GM23248 (cell line): ENCODE results near the gene ELF2.

Source experiments
- EZH2 ChIP-seq: fragments of 200-600 bp; sonication (generic); IDR thresholded peaks from 2 replicates; pipeline ENCODE4 v1.6.1; 2018; ENCODE audit warnings: antibody characterized with exemption, mild to moderate bottlenecking; ENCODE audit not compliant: insufficient read depth, poor library complexity, severe bottlenecking
- EZH2phosphoT487 ChIP-seq: fragments of 200-600 bp; sonication (generic); IDR thresholded peaks from 2 replicates; pipeline ENCODE4 v1.6.1; 2018; ENCODE audit warnings: antibody characterized with exemption, moderate library complexity, mild to moderate bottlenecking, low read depth; ENCODE audit not compliant: insufficient read depth

DNA sequence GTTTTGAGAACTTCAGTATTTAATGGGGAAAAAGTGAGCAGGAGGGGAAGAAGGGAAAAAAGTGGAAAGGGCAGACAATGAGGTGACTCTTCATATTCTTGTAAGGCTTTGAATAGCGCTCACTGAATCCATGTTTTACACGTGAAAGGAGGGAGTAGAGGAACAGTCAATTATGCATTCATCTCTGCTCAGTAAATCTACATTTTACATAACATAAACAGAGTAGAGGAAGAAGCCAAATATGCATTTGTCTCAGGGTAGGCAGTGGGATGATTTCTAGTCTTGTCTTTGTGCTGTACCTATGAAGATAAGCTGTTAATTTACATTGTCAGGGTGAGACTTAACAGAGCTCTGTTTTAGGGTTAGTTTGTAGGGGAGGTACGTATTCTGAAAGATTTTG, 19.4 kb upstream of the ELF2 start:
- TF ChIP-seq EZH2 (no peak), EZH2phosphoT487 (no peak)
